ENCODE data around the gene RPN2. TPM values are rescaled to one million over a fixed set of nuclear protein-coding genes. Genes with fewer than 3 reads are reported as not detected.

The RPN2 gene
- total and polyA plus RNA-seq, 2 donors (not counting 3 experiments of a cell fraction or from before 2014, with no cell fraction given): 283 to 530 TPM

- no peaks in the 10 kb centered on the region for H4K20me1 ChIP-seq (replicated peaks; ENCODE audit: control insufficient read depth, extremely low read depth, insufficient read depth, low read length)
- H3K27ac ChIP-seq (ENCODE audit: insufficient read depth, low read depth, low read length): no peak overlapping the region
- H3K79me2 ChIP-seq (ENCODE audit: control insufficient read depth, insufficient read depth, low read length): peaks cover 90% of the 10 kb centered on the region
- H3K27me3 ChIP-seq (ENCODE audit: control insufficient read depth in 2 of 2, insufficient read depth in 2 of 2, low read length in 2 of 2): no peaks in the 10 kb centered on the region
- no peak for TF ChIP-seq EZH2 (IDR thresholded peaks at IDR 0.05; ENCODE audit: borderline replicate concordance, low read depth, low read length, severe bottlenecking)
- no peak for TF ChIP-seq MAX (IDR thresholded peaks at IDR 0.05; ENCODE audit: insufficient read depth, insufficient read length)
- no peak for TF ChIP-seq POLR2A (IDR thresholded peaks at IDR 0.05; ENCODE audit: low read depth, low read length)
- TF ChIP-seq FOS (IDR thresholded peaks at IDR 0.05; ENCODE audit: borderline replicate concordance, insufficient read depth, low read length): no peak
- no peak for TF ChIP-seq GATA2 (IDR thresholded peaks at IDR 0.05; ENCODE audit: insufficient read depth, insufficient read length, low read depth, low read length)
- TF ChIP-seq POLR2AphosphoS5 (IDR thresholded peaks at IDR 0.05; ENCODE audit: insufficient read depth, low read depth, low read length): no peak
- TF ChIP-seq MYC (IDR thresholded peaks at IDR 0.05; ENCODE audit: low read depth, low read length): no peak
- DNase-seq (ENCODE audit: low read depth, low spot score) (no peak), FAIRE-seq (no peak)
- no peak overlapping the region for H3K4me2 ChIP-seq (ENCODE audit: insufficient read depth, low read length)
- H3K9me1 ChIP-seq (replicated peaks; ENCODE audit: control insufficient read depth, extremely low read depth, insufficient read depth, low read length): no peaks in the 10 kb centered on the region
- no peak overlapping the region for H3K9ac ChIP-seq (replicated peaks; ENCODE audit: extremely low read depth, insufficient read depth, low read length)
- ChIA-PET CTCF (interaction anchor here (1.1 to 2.8 kb wide), 6 partner anchors 8 to 343 kb away, joined by 3 to 28 read pairs (median 12); partner anchors contain the start of genes MROH8 and RPN2), POLR2A (interaction anchor here (1.2 kb wide), 1 partner anchor 11 kb away, joined by 4 read pairs; the partner anchor contains the start of genes MROH8 and RPN2)
- H2AFZ ChIP-seq (ENCODE audit: low read depth, low read length): no peak overlapping the region
- dilution Hi-C loops (cut with MboI; ENCODE audit: extremely low pct_ligation_motif_present, low sequenced_read_pairs): no loop called here
- H3K36me3 ChIP-seq (ENCODE audit: control insufficient read depth in 2 of 2, extremely low read depth in 1 of 2, insufficient read depth in 2 of 2, low read length in 2 of 2): peaks cover 8 to 13% of the 10 kb centered on the region in 2 experiments
- BruUV-seq (replicated peaks): no TSS peak
- H3K9me3 ChIP-seq (replicated peaks; ENCODE audit: control insufficient read depth, insufficient read depth, low read length): no peaks in the 10 kb centered on the region
- no peak overlapping the region for H3K4me3 ChIP-seq (replicated peaks in 1 of 3; ENCODE audit: insufficient read depth in 1 of 3, low read depth in 1 of 3, low read length in 3 of 3)
- H3K4me1 ChIP-seq (ENCODE audit: control insufficient read depth, extremely low read depth, insufficient read depth, low read length): no peaks in the 10 kb centered on the region
- intact Hi-C loops (cut with micrococcal nuclease): no loop called here
These were observed 11.4 kb downstream of the RPN2 start for GRCh38 chr20:37190354-37191112.
